RCC 7860 (cell line): ENCODE measurements around the gene CPLANE2.
"Not testable (repeated sequence)": the region's sequence is repeated elsewhere in the genome, so short reads cannot be mapped to it uniquely, and the experiment has no call there.

Experiments
- DNase-seq: peaks from one replicate; pipeline ENCODE4 v3.0.0-alpha.2; 2015; ENCODE audit warnings: low spot score
- FAIRE-seq: peaks from 2 replicates; lab custom pipeline; 2012; peaks lifted over from hg19 to GRCh38; lab: Jason Lieb, UNC

The CPLANE2 gene

GRCh38 chr1:16236511-16237342 is at the start of gene CPLANE2:
CPLANE2 (minus strand) TSS chr1:16237183; CDS start chr1:16236742, 441 bp downstream.
- no peak for FAIRE-seq
- DNase-seq, result peak; percentile 84

- DNase-seq, result no peak
- FAIRE-seq, result no peak
Observed at GRCh38 chr1:16286122-16286521, 49.1 kb upstream of the CPLANE2 start.

DNA sequence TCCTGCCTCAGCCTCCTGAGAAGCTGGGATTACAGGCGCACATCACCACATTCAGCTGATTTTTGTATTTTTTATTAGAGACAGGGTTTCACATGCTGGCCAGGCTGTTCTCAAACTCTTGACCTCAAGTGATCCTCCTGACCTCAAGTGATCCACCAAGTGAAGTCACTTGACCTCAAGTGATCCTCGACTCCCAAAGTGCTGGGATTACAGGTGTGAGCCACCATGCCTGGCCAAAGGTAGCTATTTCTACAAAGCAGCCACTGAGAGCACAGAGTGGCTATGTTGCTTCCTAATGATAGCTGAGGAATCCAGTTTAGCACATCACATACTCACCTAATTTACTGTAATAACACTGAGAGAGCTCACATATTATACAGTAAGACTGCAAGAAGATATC is 44.8 kb upstream of the CPLANE2 start:
- no peak for FAIRE-seq
- DNase-seq, result no peak

DNA sequence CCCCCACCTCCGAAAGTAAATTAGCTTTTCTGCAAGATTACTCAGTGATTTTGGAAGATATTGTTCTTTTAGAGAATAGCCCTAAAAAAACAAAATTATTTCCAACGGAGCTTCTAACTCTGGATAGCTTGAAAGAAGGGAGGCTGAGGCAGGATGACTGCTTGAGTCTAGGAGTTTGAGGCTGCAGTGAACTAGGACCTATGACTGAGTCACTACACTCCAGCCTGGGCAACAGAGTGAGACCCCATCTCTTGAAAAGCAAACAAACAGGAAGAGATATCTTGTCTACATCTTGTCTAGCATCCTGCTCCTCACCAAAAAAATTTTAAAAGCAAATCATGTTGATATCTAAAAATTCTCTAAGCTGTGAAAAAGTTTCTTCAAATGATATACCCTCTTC is 42.2 kb upstream of the CPLANE2 start:
- DNase-seq (no peak), FAIRE-seq (no peak)

GRCh38 chr1:16276302-16277030 is 39.5 kb upstream of the CPLANE2 start:
- no peak for DNase-seq
- no peak for FAIRE-seq

- DNase-seq, result no peak
- no peak for FAIRE-seq
Observed at GRCh38 chr1:16275591-16275990, 38.6 kb upstream of the CPLANE2 start.

GRCh38 chr1:16267690-16268180 is 30.8 kb upstream of the CPLANE2 start:
- FAIRE-seq, result no peak
- DNase-seq, result no peak

DNA sequence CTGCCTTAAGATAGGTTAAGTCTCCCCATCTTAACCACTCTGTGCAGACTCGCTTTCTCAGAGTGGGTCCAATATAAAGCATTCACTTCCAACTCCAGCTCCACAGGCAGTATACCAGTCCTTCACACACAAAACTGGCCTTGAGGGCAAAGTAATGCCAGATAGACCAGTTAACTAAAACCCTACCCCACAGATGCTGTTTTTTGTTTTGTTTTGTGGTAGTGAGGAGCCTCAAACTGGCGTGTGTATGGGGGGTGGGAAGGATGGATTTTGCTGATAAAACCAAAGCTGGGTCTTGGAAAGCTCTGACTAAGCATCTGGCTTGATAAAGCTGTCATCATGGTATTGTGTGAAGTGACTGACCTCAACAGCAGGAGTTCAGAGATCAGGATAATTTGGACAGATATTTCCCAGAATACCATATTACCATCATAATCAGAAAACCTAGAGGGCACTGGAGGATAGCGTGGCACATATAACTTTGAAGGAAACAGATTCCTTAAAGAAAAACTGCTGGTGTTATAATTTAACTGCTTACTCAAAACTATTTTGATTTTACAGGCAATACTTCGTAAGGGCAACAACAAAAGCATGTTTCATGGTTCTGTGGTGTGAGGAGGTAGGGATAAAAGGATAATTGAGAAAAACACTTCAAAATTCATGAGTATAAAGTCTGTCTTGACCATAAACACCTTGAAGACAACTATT is 29.6 kb upstream of the CPLANE2 start:
- FAIRE-seq, result no peak
- DNase-seq, result no peak

GRCh38 chr1:16262067-16262466 is 25.1 kb upstream of the CPLANE2 start:
- FAIRE-seq (no peak), DNase-seq (no peak)

GRCh38 chr1:16260814-16261213 is 23.8 kb upstream of the CPLANE2 start:
- peak; percentile 39 for DNase-seq

DNA sequence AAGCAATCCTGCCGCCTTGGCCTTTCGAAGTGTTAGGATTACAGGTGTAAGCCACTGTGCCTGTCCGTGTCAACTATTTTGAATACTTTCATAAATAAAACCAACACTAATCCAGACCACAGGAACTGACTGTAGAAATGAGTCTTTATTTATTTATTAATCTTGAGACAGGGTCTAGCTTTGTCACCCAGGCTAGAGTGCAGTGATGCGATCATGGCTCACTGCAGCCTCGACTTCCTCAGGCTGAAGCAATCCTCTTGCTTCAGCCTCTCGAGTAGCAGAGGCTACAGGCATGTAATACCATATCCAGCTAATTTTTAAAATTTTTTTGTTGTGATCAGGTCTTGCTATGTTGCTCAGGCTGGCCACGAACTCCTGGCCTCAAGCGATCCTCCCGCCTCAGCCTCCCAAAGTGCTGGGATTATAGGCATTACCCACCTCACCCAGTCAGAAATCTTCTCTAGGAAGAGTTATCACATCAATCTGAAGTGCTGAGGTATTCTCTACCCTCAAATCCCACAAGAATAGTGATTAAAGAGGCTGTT is 21.7 kb upstream of the CPLANE2 start:
- DNase-seq, result peak; percentile 21
- FAIRE-seq, result no peak

More at GRCh38 chr1:16260814-16261213, 23.8 kb upstream of the CPLANE2 start:
- FAIRE-seq, result no peak

- DNase-seq (no peak), FAIRE-seq (no peak)
Observed at GRCh38 chr1:16257968-16258367, 21.0 kb upstream of the CPLANE2 start.

- not testable (repeated sequence) for DNase-seq, FAIRE-seq
Observed at GRCh38 chr1:16257556-16257955, 20.6 kb upstream of the CPLANE2 start.

DNA sequence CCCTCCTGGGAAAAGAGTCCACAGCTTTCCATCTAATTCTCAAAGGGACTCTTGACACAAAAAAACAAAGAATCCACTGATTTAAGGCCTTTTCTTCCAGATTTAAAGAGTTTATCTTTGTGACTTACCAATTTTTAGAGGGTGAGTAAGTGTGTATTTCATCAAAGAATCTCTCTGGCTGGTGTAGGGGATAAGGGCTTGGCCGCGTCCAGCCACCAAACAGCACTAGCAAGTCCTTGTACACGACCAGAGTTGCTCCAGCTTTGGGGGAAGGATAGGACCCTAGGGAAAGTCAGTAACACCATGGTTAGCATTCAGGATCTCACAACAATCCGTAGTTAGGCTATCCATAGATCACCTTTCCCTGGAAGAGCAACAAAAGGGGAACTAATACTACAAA is 19.5 kb upstream of the CPLANE2 start:
- DNase-seq (no peak), FAIRE-seq (no peak)

- peak; percentile 59 for FAIRE-seq
- DNase-seq, result peak; percentile 66
Observed at GRCh38 chr1:16254263-16254928, 17.4 kb upstream of the CPLANE2 start.

- DNase-seq, result no peak
Observed at GRCh38 chr1:16253332-16253922, 16.4 kb upstream of the CPLANE2 start.

GRCh38 chr1:16252912-16253311 is 15.9 kb upstream of the CPLANE2 start:
- no peak for DNase-seq
- no peak for FAIRE-seq

More at GRCh38 chr1:16253332-16253922, 16.4 kb upstream of the CPLANE2 start:
- FAIRE-seq, result no peak

- FAIRE-seq, result no peak
- DNase-seq, result no peak
Observed at GRCh38 chr1:16251381-16251780, 14.4 kb upstream of the CPLANE2 start.

DNA sequence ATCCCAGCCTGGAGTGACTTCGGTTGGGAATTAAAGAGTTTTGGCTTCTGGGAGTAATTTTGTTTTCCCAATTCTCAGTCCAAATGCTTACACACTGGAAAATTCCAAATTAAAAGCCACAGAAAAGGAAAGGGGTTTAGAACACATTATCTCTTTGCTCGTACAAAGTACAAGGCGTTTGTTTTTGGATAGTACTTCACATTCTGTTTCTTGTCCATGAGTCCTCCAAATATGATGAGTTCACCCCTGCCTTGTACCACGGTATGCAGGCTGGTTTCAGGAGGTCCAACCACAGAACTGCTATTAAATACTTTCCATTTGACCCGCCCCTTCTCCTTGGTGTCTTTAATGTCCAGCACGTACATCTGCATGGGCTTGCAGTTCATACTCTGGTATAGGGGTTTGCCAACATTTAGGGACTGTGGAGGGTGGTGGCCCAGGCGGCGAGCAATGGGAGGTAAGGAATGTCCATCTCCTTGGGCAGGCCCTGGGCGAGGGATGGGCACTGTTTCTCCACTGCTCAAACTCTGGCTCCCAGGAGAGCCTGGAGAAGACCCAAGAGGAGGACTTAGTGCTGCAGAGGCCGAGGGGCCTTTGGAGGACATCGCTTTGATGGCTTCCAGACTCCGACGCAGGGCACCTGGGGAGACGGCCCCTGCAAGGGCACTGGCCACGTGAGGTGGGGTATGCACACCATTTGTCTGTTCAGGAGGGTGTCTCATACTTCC is 13.7 kb upstream of the CPLANE2 start:
- DNase-seq, result no peak
- no peak for FAIRE-seq
